ENCODE results near the gene ATP13A3.

DNA sequence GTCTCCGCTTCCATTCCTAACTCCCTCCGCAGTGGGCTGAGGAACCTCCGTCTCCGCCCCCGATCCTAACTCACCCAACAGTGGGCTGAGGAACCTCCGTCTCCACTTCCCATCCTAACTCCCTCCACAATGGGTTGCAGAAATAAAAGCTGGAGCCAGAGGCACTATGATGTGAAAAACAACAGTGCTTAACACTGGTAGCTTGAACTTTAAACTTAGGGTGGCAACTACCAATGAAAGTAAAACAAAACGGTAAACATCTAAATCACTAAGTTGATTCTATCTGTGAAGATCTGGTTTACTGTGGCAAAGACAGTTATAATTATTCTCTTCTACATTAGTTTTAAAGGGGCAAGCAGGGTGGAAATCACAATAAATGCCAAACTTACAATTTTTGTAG, 61.8 kb downstream of the ATP13A3 start:
- TF ChIP-seq ZBTB1 (CRISPR knock-in tag; IDR thresholded peaks at IDR 0.05; ENCODE audit: borderline replicate concordance, low read depth) (no peak), POLR3A (IDR thresholded peaks at IDR 0.05; ENCODE audit: borderline replicate concordance, extremely low read depth, insufficient read depth, insufficient read length) (no peak), YY1 (IDR thresholded peaks at IDR 0.05; ENCODE audit: borderline replicate concordance in 1 of 3, control insufficient read depth in 1 of 3, extremely low read depth in 1 of 3, insufficient read depth in 3 of 3, insufficient read length in 1 of 3, insufficient replicate concordance in 2 of 3, low read depth in 1 of 3, low read length in 2 of 3) (no peak), ETV5 (CRISPR knock-in tag; IDR thresholded peaks at IDR 0.05; ENCODE audit: low read depth) (no peak), TGIF2 (CRISPR knock-in tag; IDR thresholded peaks at IDR 0.05) (no peak), KLF10 (CRISPR knock-in tag; IDR thresholded peaks at IDR 0.05) (no peak)
- TF ChIP-seq, protein P1, sequence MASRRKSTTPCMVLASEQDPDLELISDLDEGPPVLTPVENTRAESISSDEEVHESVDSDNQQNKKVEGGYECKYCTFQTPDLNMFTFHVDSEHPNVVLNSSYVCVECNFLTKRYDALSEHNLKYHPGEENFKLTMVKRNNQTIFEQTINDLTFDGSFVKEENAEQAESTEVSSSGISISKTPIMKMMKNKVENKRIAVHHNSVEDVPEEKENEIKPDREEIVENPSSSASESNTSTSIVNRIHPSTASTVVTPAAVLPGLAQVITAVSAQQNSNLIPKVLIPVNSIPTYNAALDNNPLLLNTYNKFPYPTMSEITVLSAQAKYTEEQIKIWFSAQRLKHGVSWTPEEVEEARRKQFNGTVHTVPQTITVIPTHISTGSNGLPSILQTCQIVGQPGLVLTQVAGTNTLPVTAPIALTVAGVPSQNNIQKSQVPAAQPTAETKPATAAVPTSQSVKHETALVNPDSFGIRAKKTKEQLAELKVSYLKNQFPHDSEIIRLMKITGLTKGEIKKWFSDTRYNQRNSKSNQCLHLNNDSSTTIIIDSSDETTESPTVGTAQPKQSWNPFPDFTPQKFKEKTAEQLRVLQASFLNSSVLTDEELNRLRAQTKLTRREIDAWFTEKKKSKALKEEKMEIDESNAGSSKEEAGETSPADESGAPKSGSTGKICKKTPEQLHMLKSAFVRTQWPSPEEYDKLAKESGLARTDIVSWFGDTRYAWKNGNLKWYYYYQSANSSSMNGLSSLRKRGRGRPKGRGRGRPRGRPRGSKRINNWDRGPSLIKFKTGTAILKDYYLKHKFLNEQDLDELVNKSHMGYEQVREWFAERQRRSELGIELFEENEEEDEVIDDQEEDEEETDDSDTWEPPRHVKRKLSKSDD (conservative IDR thresholded peaks at IDR 0.05; ENCODE audit: low read length), result no peak
- TF ChIP-seq, protein P2, sequence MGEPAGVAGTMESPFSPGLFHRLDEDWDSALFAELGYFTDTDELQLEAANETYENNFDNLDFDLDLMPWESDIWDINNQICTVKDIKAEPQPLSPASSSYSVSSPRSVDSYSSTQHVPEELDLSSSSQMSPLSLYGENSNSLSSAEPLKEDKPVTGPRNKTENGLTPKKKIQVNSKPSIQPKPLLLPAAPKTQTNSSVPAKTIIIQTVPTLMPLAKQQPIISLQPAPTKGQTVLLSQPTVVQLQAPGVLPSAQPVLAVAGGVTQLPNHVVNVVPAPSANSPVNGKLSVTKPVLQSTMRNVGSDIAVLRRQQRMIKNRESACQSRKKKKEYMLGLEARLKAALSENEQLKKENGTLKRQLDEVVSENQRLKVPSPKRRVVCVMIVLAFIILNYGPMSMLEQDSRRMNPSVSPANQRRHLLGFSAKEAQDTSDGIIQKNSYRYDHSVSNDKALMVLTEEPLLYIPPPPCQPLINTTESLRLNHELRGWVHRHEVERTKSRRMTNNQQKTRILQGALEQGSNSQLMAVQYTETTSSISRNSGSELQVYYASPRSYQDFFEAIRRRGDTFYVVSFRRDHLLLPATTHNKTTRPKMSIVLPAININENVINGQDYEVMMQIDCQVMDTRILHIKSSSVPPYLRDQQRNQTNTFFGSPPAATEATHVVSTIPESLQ (CRISPR knock-in tag; IDR thresholded peaks at IDR 0.05), result no peak
- TF ChIP-seq, protein P3, sequence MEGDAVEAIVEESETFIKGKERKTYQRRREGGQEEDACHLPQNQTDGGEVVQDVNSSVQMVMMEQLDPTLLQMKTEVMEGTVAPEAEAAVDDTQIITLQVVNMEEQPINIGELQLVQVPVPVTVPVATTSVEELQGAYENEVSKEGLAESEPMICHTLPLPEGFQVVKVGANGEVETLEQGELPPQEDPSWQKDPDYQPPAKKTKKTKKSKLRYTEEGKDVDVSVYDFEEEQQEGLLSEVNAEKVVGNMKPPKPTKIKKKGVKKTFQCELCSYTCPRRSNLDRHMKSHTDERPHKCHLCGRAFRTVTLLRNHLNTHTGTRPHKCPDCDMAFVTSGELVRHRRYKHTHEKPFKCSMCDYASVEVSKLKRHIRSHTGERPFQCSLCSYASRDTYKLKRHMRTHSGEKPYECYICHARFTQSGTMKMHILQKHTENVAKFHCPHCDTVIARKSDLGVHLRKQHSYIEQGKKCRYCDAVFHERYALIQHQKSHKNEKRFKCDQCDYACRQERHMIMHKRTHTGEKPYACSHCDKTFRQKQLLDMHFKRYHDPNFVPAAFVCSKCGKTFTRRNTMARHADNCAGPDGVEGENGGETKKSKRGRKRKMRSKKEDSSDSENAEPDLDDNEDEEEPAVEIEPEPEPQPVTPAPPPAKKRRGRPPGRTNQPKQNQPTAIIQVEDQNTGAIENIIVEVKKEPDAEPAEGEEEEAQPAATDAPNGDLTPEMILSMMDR (IDR thresholded peaks at IDR 0.05 in 2 of 3, conservative IDR thresholded peaks at IDR 0.05 in 1 of 3; ENCODE audit: insufficient read depth in 2 of 3, low read depth in 1 of 3, low read length in 3 of 3), result no peak
- TF ChIP-seq, protein P4, sequence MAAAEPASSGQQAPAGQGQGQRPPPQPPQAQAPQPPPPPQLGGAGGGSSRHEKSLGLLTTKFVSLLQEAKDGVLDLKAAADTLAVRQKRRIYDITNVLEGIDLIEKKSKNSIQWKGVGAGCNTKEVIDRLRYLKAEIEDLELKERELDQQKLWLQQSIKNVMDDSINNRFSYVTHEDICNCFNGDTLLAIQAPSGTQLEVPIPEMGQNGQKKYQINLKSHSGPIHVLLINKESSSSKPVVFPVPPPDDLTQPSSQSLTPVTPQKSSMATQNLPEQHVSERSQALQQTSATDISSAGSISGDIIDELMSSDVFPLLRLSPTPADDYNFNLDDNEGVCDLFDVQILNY (CRISPR knock-in tag; IDR thresholded peaks at IDR 0.05), result no peak
